ENCODE measurements around the gene RAB3C. TPM values are rescaled to one million over a fixed set of nuclear protein-coding genes. Genes with fewer than 3 reads are reported as not detected.

The RAB3C gene
- total and polyA plus RNA-seq, 9 donors, result 0.11 to 17.2 (median 2.7) TPM

GRCh38 chr5:58891086-58891970, 308.5 kb downstream of the RAB3C start:
- peak overlapping the region; percentile 74 to 82 for H3K27ac ChIP-seq
- H3K36me3 ChIP-seq, result no peaks in the 10 kb centered on the region
- no peak overlapping the region for H3K4me3 ChIP-seq
- no peaks in the 10 kb centered on the region for H3K27me3 ChIP-seq
- intact Hi-C loops (cut with DNase I), result loop anchor here in 2 of 4 donors (10.0 kb wide), 2 partner anchors 113 to 233 kb away; no protein-coding TSS in a partner anchor
- 5 to 8% (median 6%) methylated on average over 18 of the region's 18 CpGs for WGBS, 3 donors
- no peaks in the 10 kb centered on the region for H3K9me3 ChIP-seq
- peaks cover 3% of the 10 kb centered on the region for H3K4me1 ChIP-seq (ENCODE audit: insufficient read depth)
- TF ChIP-seq POLR2A (IDR thresholded peaks at IDR 0.05) (no peak), CTCF (IDR thresholded peaks at IDR 0.05) (peak in 2 of 3 donors; percentile 65 to 68), EP300 (IDR thresholded peaks at IDR 0.05) (no peak)
- peak; percentile 74 to 89 (median 80) for DNase-seq

GRCh38 chr5:58891971-58892343, 309.1 kb downstream of the RAB3C start:
- peaks cover 3% of the 10 kb centered on the region for H3K4me1 ChIP-seq (ENCODE audit: insufficient read depth)
- H3K9me3 ChIP-seq, result no peaks in the 10 kb centered on the region
- no peaks in the 10 kb centered on the region for H3K27me3 ChIP-seq
- H3K36me3 ChIP-seq, result no peaks in the 10 kb centered on the region
- intact Hi-C loops (cut with DNase I), result loop anchor here in 2 of 4 donors (10.0 kb wide), 2 partner anchors 113 to 233 kb away; no protein-coding TSS in a partner anchor
- H3K4me3 ChIP-seq, result no peak overlapping the region
- peak overlapping the region; percentile 74 to 82 for H3K27ac ChIP-seq
- DNase-seq, result no peak
- TF ChIP-seq CTCF (IDR thresholded peaks at IDR 0.05) (no peak), EP300 (IDR thresholded peaks at IDR 0.05) (no peak), POLR2A (IDR thresholded peaks at IDR 0.05) (no peak)

- Histone ChIP-seq H3K36me3 (no peaks in the 10 kb centered on the region), H3K4me3 (no peak overlapping the region), H3K27ac (no peak overlapping the region), H3K9me3 (no peaks in the 10 kb centered on the region), H3K27me3 (no peaks in the 10 kb centered on the region), H3K4me1 (ENCODE audit: insufficient read depth) (peaks cover 3% of the 10 kb centered on the region)
- TF ChIP-seq CTCF (IDR thresholded peaks at IDR 0.05), result no peak
- no peak for TF ChIP-seq EP300 (IDR thresholded peaks at IDR 0.05)
- TF ChIP-seq POLR2A (IDR thresholded peaks at IDR 0.05), result no peak
- WGBS, 3 donors, result 87 to 96% (median 96%) methylated on average over 1 of the region's 1 CpG
- DNase-seq, result no peak
- intact Hi-C loops (cut with DNase I), result loop anchor here in 2 of 4 donors (10.0 kb wide), 2 partner anchors 111 to 231 kb away; no protein-coding TSS in a partner anchor
These were observed 310.7 kb downstream of the RAB3C start for GRCh38 chr5:58893551-58893950.

GRCh38 chr5:58898006-58898405, 315.1 kb downstream of the RAB3C start:
- intact Hi-C loops (cut with DNase I), result loop anchor here in 2 of 4 donors (10.0 kb wide), 2 partner anchors 107 to 227 kb away; no protein-coding TSS in a partner anchor
- no peak for TF ChIP-seq CTCF (IDR thresholded peaks at IDR 0.05)
- TF ChIP-seq POLR2A (IDR thresholded peaks at IDR 0.05), result no peak
- TF ChIP-seq EP300 (IDR thresholded peaks at IDR 0.05), result no peak
- H3K27ac ChIP-seq, result no peak overlapping the region

More at GRCh38 chr5:58898006-58898405, 315.1 kb downstream of the RAB3C start:
- Histone ChIP-seq H3K36me3 (no peaks in the 10 kb centered on the region), H3K4me3 (no peak overlapping the region), H3K4me1 (ENCODE audit: insufficient read depth) (peaks cover 2% of the 10 kb centered on the region), H3K27me3 (no peaks in the 10 kb centered on the region), H3K9me3 (no peaks in the 10 kb centered on the region)
- WGBS, 3 donors, result 91 to 93% (median 92%) methylated on average over 4 of the region's 4 CpGs
- no peak for DNase-seq
